Measurements from ENCODE around the gene SMIM23. TPM values are rescaled to one million over a fixed set of nuclear protein-coding genes. Genes with fewer than 3 reads are reported as not detected.
"Not testable (repeated sequence)": the region's sequence is repeated elsewhere in the genome, so short reads cannot be mapped to it uniquely, and the experiment has no call there.

Gene SMIM23
- total and polyA plus RNA-seq, 2 donors (not counting 3 experiments of a cell fraction or from before 2014, with no cell fraction given), result not detected

GRCh38 chr5:171776770-171777759 lies 8.6 kb upstream of the SMIM23 start:
- POLR2A ChIA-PET, result no interaction called here
- TF ChIP-seq JUN (IDR thresholded peaks at IDR 0.05; ENCODE audit: borderline replicate concordance, insufficient read depth, insufficient read length, low read depth) (no peak), FOS (IDR thresholded peaks at IDR 0.05; ENCODE audit: borderline replicate concordance, insufficient read depth, low read length) (no peak)
- TF ChIP-seq, protein P1, sequence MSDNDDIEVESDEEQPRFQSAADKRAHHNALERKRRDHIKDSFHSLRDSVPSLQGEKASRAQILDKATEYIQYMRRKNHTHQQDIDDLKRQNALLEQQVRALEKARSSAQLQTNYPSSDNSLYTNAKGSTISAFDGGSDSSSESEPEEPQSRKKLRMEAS (IDR thresholded peaks at IDR 0.05; ENCODE audit: insufficient read depth, insufficient read length), result no peak
- Histone ChIP-seq H3K4me1 (ENCODE audit: control insufficient read depth, extremely low read depth, insufficient read depth, low read length) (no peaks in the 10 kb centered on the region), H3K79me2 (ENCODE audit: control insufficient read depth, insufficient read depth, low read length) (no peaks in the 10 kb centered on the region), H2AFZ (ENCODE audit: low read depth, low read length) (no peak overlapping the region), H3K36me3 (ENCODE audit: control insufficient read depth in 2 of 2, extremely low read depth in 1 of 2, insufficient read depth in 2 of 2, low read length in 2 of 2) (no peaks in the 10 kb centered on the region), H3K9me1 (replicated peaks; ENCODE audit: control insufficient read depth, extremely low read depth, insufficient read depth, low read length) (no peaks in the 10 kb centered on the region), H3K4me3 (replicated peaks in 1 of 3; ENCODE audit: insufficient read depth in 1 of 3, low read depth in 1 of 3, low read length in 3 of 3) (no peak overlapping the region), H3K4me2 (ENCODE audit: insufficient read depth, low read length) (no peak overlapping the region), H4K20me1 (replicated peaks; ENCODE audit: control insufficient read depth, extremely low read depth, insufficient read depth, low read length) (no peaks in the 10 kb centered on the region), H3K9ac (replicated peaks; ENCODE audit: extremely low read depth, insufficient read depth, low read length) (no peak overlapping the region), H3K27ac (ENCODE audit: insufficient read depth, low read depth, low read length) (no peak overlapping the region), H3K9me3 (replicated peaks; ENCODE audit: control insufficient read depth, insufficient read depth, low read length) (no peaks in the 10 kb centered on the region), H3K27me3 (ENCODE audit: control insufficient read depth in 2 of 2, insufficient read depth in 2 of 2, low read length in 2 of 2) (peaks cover 8% of the 10 kb centered on the region in 2 experiments)
- dilution Hi-C loops (cut with MboI; ENCODE audit: extremely low pct_ligation_motif_present, low sequenced_read_pairs) (no loop called here), intact Hi-C loops (cut with micrococcal nuclease) (no loop called here)
- DNase-seq (ENCODE audit: low read depth, low spot score) (peak; percentile 45), FAIRE-seq (no peak)
- CTCF ChIA-PET, result no interaction called here
- no TSS peak for BruUV-seq (replicated peaks)

- H3K4me2 ChIP-seq (ENCODE audit: insufficient read depth, low read length); H3K27me3 ChIP-seq (ENCODE audit: control insufficient read depth in 2 of 2, insufficient read depth in 2 of 2, low read length in 2 of 2); FAIRE-seq; BruUV-seq (replicated peaks); H3K36me3 ChIP-seq (ENCODE audit: control insufficient read depth in 2 of 2, extremely low read depth in 1 of 2, insufficient read depth in 2 of 2, low read length in 2 of 2); POLR2A ChIA-PET; H3K27ac ChIP-seq (ENCODE audit: insufficient read depth, low read depth, low read length); H3K79me2 ChIP-seq (ENCODE audit: control insufficient read depth, insufficient read depth, low read length); H3K9me1 ChIP-seq (replicated peaks; ENCODE audit: control insufficient read depth, extremely low read depth, insufficient read depth, low read length); H3K9ac ChIP-seq (replicated peaks; ENCODE audit: extremely low read depth, insufficient read depth, low read length); H2AFZ ChIP-seq (ENCODE audit: low read depth, low read length); H3K4me1 ChIP-seq (ENCODE audit: control insufficient read depth, extremely low read depth, insufficient read depth, low read length); H3K4me3 ChIP-seq (replicated peaks in 1 of 3; ENCODE audit: insufficient read depth in 1 of 3, low read depth in 1 of 3, low read length in 3 of 3); dilution Hi-C loops (cut with MboI; ENCODE audit: extremely low pct_ligation_motif_present, low sequenced_read_pairs); intact Hi-C loops (cut with micrococcal nuclease); H3K9me3 ChIP-seq (replicated peaks; ENCODE audit: control insufficient read depth, insufficient read depth, low read length); H4K20me1 ChIP-seq (replicated peaks; ENCODE audit: control insufficient read depth, extremely low read depth, insufficient read depth, low read length); DNase-seq (ENCODE audit: low read depth, low spot score): not testable (repeated sequence)
- CTCF ChIA-PET, result interaction anchor here (1.4 to 1.5 kb wide), 2 partner anchors 14 to 54 kb away, joined by 3 read pairs; no protein-coding TSS in a partner anchor
These were observed 3.9 kb upstream of the SMIM23 start for GRCh38 chr5:171781744-171782143.
